GM18873 (cell line): ENCODE data around the gene VSTM5.
"Not testable (repeated sequence)": the region's sequence is repeated elsewhere in the genome, so short reads cannot be mapped to it uniquely, and the experiment has no call there.

ENCODE experiments used
- ATAC-seq: cut with Tn5 transposase; IDR thresholded peaks from one replicate; pipeline ENCODE4 v1.9.1; 2021; ENCODE audit warnings: mild to moderate bottlenecking, moderate library complexity, moderate number of reproducible peaks; ENCODE audit not compliant: unreplicated experiment, low FRiP score

The VSTM5 gene, protein sequence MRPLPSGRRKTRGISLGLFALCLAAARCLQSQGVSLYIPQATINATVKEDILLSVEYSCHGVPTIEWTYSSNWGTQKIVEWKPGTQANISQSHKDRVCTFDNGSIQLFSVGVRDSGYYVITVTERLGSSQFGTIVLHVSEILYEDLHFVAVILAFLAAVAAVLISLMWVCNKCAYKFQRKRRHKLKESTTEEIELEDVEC

DNA sequence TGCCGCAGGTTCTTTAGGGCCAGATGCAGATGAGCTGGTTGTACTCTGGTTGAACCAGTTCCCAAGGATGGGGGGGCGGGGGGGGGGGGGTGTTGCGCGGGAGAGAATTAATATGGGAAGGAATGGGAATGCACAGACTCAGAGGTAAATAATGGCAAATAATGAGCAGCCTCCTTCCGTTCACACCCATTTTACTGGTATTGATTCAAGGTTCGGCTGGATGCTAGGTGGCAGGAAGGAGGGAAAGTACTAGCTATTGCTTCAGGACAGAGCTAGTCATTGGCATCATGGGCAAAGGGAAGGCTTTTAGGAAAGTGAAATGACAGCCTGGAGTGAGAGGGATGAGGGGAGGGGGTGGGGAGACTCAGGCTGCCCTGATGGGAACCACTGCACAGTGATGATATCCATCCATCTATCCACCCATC lies at the start of gene VSTM5:
Gene VSTM5 (minus strand): TSS at position 25 of the 425 bp plus-strand sequence. CDS start 116 bp downstream, outside the sequence.
- no peak for ATAC-seq

DNA sequence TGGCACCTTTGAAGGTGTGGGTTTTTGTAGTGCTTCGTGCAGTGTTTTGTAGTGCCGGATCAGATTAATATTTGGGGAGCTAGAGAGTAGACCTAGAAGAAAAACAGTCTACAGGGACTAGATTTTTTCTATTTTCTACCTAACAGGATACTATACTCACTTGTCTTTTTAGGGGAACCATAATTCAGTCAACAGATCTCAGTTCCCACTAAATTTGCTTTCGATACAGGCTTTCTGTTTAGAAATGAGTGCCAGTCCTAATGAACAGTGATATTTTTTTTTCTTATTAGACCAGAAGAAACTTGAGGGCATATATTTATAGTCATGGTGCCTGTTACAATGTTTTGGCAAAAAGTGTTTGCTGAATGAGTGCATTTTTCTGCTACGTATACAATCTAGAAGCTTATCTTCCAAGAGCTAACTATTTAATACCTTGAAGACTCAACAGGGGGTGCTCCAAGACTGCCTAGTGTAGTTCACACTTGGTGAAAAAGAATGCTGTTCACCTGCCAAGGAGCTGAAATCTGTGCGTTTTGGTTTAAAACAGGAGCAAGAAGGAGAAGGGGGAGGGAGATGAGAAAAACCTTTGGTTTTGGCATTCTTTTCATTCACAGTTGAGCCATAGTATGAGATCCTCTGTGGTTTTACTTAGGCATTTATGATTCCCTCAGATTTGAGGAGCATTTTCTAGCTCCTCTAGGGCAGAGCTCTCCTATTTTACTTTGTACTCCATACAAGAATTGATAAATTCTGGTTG lies 44.9 kb upstream of the VSTM5 start:
- ATAC-seq = no peak

DNA sequence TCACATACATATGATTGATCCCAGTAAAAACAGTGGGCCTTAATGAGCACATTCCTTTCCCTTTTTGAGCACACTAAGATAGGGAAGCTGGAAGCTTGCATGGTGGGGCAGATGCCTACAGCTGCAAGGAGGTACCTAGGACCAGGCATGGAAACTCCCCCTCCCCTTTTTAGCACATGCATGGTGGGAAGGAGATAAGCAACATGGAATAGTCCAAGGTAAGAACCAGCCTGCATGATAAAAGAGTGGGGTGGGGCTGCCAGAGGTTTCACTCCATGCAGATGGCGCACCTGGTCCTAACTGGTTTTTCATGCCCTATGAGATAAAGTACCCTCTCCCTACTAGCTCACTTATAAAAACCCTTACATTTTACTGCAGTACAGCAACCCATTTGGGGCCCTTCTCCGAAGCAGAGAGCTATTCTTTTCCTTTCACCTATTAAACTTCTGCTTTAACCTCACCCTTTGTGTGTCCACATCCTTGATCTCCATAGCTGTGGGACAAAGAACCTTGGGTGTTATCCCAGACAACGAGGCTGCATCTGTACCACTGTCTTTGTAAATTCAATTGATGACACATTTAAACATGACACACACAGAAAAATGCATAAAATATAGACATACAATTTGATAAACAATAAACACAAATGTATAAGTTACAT lies 40.1 kb upstream of the VSTM5 start:
- ATAC-seq = no peak

DNA sequence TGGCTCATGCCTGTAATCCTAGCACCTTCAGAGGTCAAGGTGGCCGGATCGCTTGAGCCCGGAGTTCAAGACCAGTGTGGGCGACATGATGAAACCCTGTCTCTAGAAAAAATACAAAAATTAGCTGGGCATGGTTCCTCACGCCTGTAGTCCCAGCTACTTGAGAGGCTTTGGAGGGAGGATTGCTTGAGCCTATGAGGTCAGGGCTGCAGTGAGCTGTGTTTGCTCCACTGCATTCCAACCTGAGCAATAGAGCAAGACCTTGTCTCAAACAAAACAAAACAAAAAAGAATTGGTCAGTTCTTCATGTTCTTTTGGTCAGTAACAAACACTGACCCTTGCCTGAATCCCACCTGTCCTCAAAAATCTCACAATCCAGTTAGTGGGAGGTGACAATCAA lies 36.7 kb upstream of the VSTM5 start:
- ATAC-seq = no peak

DNA sequence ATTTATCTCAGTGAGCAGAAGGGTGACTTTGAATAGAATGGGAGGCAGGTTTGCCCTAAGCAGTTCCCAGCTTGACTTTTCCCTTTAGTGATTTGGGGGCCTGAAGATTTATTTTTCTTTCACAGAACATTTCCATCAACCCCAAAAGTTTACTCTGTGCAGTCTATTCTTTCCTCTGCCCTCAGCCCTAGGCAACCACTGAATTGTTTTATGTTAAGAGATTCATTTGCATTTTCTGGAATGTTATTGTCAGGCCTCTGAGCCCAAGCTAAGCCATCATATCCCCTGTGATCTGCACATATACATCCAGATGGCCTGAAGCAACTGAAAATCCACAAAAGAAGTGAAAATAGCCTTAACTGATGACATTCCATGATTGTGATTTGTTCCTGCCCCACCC lies 28.7 kb upstream of the VSTM5 start:
- not testable (repeated sequence) for ATAC-seq

DNA sequence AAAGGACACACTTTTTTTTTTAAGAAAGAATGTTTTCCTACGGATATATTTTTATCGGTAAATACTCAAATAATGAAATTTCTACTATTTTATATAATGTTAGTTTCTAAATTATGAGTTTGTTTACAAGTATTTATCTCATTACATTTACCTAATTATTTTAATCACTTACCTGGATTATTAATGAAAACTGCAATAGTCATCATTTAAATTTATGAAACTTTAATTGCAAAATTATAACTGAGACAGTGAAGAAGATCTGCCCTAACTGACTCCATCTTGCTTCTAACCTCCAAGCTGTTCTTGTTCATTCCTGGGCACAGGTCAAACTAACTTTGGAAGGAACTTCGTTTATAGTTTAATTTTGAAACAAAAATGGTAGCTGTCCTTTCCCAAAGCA lies 25.2 kb upstream of the VSTM5 start:
- no peak for ATAC-seq

DNA sequence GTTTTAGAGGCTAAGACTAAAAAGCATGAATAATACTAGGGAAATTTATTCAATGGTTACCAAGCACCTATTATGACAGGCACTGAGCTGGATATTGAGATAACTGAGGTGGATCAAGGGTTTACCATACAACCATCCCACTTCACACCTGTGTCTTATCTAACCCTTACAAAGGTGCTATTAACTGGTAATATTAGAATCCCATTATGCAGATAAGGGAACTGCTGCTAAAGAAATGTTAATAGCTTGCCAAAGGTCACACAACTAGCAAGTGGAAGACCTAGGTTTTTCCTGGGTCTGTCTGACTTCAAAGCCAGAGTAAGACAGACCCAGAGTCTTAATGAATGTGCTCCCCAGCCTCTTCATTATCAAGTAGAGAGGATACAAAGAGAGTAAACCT lies 21.1 kb upstream of the VSTM5 start:
- no peak for ATAC-seq

DNA sequence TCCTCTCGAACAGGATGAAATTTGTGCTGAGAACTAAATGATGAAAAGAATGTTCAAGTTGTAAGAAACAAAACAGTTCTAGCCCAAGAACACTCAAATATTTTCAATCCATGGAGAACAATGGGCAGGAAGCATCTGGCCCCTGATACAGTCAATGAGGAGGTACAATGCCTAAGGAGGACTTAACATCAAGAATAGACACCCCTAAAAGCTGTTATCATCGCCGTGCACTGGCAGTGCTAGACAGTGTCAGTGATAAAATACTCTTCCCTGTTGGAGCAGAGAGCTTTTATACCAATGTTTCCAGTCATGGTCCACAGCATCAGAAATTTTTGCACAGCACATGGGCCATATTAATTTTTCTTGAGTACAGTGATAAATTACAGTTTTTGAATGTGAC lies 20.2 kb upstream of the VSTM5 start:
- ATAC-seq = no peak

DNA sequence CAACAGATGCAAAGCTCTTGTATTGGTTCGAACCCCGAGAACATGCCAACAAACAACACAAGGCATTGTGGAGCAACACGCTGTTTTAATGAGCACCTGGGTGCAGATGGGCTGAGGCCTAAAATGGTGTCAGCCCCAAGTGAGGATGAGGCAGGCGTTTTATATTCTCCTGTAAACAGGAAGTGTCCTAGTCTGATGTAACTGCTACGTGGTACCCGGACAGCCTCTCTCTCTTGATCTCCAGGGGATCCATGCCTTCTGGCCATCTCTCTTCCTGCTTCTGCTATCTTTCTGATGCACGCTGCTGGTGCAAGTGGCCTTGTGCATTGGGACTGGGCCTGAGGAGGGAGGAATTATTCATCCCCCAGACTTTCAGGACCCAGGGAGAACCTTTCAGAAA lies 19.4 kb upstream of the VSTM5 start:
- ATAC-seq = no peak

DNA sequence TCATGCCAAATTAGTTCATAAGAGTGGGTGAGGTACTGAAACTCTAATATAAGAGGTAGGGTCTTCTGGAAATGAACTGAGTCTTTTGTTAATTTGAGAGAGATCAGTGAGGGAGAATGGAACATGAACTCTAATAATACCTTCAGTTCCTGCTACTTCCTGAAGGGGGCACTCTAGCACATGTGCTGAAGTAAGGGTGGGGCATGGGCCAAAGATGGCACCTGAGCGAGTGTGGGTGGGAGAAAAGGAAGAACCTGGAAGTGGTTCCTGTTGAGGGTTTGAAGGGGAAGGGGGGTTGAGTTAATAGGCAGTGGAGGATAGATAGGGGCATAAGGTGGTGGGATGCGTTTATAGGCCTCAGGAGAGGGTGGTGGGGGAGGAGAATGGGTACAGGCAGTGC lies 18.0 kb upstream of the VSTM5 start:
- ATAC-seq = not testable (repeated sequence)

DNA sequence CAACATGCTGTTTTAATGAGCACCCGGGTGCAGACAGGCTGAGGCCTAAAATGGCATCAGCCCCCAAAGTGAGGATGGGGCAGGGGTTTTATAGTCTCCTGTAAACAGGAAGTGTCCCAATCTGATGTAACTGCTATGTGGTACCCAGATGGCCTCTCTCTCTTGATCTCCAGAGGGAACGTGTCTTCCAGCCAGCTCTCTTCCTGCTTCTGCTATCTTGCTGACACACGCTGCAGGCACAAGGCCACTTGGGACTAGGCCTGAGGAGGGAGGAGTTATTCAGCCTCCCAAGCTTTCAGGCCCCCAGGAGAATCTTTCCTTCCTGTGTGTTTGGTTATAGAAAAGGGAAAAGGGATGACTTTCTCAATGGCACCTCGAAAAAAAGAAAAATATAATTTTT lies 11.4 kb upstream of the VSTM5 start:
- no peak for ATAC-seq

DNA sequence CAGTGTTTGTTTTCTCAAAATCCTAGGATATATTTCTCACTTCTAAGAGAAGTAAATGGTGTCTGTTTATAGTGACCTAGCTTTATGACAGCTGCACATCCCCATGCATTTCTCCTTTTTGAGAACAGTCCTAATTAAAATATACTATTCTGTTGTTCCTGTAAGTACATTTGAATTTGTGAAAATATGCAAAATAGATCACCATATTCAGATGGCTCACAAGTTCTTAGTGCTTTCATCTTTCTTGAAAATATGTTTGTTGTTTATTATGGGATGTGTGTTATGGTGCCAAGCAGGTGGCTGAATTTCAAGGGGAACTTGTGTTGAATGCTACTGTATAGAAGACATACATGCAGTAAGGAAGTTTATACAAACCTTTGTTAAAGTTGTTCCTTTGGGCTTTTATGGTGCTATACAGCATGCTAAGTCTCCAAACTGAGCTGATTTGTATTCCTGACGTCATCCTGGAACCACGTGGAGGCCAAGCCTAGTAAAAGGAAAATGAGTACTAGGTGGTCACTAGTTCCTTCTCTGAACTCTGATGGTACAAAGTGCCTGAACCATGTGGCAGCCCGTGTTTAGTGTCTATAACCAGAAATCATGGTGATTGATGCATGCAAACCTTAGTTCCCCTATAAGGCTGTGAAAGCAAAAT lies 7.8 kb upstream of the VSTM5 start:
- ATAC-seq = no peak

DNA sequence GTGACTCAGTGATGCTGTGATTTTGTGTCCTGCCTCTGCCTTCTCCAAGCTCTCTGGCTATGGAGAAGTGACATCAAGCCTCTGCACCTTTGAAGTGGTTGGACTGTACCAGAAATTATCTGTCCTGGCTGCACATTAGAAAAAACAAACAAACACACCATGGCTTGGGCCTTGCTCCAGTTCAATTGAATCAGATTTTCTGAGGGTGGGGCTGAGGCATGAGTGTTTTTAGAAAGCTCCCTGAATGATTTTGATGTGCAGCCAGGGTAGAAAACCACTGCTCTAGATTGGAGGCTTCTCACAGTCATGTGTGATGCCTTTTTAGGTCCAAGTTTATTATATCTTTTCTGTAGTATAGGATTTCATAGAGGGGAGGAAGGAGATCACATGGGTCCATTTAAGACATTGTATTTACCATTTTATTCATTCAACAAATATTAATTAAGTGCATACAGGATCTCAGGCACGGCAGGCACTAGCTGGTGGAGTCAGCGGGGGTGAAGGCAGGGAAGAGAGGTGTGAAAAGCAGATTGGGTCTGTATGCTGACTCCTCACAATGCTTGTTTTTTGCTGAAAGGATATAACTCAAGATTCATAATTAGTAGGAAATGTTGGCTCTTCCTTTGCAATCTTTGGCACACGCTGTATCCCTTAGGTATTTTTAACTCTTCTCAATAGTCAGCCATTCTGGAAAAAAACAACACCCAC lies 7.1 kb upstream of the VSTM5 start:
- no peak for ATAC-seq

DNA sequence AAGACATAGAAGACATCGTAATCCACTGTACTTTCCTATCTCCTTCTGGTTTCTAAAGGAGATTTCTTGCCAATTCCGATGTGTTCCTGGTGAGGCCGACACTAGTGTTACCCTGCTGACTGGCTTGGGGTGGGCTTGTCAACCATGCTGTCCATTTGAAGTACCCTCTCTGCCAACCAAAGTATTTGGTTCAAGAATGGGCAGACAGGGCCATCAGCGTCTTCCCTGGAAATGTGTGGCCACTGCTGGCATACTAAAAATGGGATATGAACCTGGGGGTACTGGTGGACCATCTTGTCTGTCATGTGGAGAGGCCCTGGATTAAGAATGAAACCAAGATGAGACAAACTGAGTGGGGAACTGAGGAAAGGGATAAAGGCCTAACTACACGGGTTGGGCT lies 1.8 kb upstream of the VSTM5 start:
- no peak for ATAC-seq

DNA sequence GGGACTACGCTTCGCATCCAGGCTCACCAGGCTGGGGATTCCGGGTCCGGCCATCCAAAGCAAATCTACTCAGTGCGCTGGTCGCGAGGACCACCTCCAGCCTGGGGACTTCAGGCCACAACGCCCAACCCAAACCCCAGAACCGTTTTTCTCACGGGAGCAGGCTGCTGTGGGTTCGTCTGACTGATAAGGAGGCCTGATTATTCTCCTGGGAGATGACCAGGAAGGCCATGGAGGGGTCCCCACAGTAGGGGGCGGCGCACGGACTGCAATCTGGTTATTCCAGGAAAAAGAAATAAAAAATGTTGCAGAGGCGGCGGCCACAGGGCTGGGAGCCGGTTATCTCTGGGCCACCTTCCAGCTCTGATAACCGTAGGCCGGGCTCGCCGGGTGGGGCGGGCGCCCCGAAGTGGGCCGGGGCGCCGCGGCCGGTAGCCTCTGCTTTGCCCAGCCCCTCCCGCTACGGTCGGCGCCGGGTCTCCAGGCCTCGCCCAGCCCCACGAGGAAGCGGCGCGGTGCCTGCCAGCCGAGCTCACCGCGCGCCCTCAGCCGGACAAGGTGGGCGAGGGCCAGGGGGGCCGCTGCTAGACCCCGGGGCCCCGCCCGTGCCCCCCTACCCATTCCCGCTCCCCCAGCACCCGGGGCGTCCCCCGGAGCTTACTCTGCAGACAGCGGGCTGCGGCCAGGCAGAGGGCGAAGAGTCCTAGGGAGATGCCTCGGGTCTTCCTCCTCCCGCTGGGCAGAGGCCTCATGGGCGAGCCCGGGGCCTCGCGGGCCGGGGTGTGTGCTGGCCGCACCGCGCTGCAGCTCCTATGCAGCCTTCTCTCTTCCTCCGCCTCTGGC lies 446 bp downstream of the VSTM5 start:
- ATAC-seq = no peak

DNA sequence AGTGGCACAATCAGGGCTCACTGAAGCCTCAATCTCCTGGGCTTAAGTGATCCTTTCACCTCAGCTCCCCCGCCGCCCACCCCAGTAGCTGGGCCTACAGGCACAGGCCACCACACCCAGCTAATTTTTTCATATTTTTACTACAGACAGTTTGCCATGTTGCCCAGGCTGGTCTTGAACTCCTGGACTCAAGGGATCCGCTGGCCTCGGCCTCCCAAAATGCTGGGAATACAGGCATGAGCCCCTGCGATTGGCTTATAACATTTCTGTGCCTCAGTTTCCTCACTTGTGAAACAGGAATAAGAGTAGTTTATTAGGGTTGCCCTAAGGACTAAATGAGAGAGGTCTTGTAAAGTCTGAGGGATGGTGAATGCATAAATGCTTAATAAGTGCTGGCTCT lies 1.2 kb downstream of the VSTM5 start:
- ATAC-seq = no peak

DNA sequence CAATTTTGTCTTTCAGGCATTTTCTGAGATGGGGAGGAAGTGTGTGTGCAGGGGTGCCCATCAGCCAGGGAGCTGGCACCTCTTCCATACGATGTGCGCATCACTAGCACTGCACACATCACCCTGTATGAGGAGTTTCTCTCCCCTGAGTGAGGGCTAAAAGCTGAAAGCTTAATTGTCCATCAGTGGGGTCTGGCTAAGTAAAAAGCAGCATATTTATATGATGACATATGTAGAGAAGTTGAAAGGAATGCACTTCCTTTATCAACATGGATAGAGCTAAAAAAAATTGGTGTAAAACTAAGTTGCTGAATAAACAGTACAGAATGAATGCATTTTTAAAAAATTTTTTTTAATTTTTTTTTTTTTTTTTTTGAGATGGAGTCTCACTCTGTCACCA lies 4.0 kb downstream of the VSTM5 start:
- ATAC-seq = no peak

DNA sequence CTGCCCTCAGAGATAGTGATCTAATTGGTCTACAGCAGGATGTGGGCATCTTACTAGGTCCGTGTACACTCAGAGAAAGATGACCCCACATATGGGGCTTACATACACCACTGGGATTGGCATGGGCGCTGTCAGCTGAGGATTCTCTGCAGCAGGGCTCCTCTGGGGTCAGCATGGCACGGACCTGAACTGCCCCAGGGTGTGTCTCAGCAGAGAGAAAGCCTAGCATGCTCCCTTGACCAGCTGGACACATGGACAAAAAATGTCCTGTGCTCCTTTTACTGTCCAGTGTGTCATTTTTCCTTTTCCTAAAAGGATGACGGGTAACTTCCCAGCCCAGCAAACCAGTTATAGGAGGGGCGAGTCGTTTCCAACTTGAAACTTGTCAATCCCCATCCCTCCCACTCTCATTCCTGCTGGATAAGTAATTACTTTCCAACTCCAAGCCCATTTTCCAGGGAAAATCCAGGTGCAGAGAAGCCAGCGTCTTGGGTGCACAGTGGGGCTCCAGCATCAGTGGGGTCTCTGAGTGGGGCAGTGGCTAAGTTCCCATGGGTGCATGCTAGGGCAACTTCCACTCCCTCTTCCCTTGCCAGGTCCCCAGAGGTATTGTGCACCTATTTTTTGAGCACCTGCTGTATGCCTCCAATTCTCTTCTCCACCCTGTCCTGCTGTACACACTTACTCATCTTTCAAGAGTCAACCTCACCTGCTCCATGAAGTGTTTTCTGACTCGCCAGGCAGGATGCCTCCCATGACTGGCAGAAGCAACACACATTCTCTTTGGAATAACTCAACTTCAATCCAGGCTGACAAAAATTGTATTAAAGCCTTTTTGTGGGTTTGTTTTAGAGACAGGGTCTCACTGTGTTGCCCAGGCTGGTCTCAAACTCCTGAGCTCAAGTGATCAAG lies 5.0 kb downstream of the VSTM5 start:
- no peak for ATAC-seq

DNA sequence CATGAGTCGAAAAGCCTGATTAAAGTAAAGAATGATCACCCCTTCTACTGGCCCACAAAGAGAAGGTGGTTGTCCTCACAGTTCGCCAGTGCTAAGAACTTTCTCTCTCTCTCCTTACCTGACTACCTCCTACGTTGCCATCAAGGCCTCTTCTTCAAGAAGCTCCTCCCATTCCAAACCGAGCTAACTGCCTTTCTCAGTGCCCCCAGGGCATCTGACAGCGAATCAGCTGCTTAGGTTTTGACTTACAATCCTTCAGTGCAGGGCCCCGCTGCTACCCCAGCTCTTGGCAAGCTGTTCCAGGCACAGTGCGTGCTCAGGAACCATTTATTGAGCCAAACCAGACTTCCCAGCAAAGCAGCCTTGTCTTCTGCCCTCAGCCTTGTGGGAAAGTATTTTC lies 5.8 kb downstream of the VSTM5 start:
- ATAC-seq = no peak
